ENCODE results near the gene SLC2A5.

The SLC2A5 gene

DNA sequence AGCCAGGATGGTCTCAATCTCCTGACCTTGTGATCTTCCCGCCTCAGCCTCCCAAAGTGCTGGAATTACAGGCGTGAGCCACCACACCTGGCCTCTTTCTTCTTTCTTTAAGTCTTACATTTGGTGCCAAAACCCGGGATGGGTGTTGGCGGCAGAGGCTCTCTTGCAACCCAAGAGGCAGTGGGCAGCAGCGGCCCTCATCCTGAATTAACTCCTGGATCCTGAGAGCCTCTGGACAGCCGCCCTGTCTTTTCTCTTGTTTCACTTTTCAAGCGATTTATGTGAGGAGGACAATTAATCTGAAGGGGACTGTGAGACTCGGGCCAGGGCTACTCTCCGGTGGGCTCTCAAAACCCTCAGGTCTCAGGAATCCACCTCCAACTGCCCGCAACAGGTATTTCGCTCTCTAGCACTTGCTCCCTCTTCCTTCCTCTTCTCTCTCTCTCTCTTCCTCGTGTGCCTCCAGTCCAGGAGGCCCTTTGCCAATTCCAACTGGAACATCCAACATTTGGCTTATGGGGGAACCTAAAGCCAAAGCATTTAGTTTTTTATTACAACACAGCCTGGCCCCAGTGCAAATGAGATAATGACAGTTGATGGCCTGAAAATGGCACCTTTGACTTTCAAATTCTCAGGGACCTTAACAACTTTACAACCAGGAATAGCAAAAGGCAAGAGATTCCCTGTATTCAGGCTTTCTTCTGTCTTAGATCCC is 18.1 kb upstream of the SLC2A5 start:
- DNase-seq: no peak

DNA sequence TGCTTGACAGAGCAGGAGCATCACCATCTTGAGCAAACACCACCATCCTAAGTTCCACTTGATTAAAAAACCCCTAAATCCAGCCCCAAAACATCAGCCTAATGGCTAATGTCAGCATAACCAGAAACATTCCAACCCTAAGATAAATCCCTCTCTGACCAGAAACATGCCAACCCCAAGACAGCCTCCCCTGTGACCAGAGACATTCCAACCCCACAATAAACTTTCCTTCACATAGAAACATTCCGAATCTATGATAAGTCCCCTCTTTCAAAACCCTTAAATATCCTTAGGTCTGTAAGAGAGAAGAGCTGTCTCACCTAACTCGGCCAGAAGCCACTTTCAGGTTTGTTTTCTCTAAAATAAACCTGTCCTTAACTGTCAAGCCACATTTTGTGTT is 17.4 kb upstream of the SLC2A5 start:
- DNase-seq: no peak

- DNase-seq: no peak
These were observed 16.6 kb upstream of the SLC2A5 start for GRCh38 chr1:9086045-9086444.

DNA sequence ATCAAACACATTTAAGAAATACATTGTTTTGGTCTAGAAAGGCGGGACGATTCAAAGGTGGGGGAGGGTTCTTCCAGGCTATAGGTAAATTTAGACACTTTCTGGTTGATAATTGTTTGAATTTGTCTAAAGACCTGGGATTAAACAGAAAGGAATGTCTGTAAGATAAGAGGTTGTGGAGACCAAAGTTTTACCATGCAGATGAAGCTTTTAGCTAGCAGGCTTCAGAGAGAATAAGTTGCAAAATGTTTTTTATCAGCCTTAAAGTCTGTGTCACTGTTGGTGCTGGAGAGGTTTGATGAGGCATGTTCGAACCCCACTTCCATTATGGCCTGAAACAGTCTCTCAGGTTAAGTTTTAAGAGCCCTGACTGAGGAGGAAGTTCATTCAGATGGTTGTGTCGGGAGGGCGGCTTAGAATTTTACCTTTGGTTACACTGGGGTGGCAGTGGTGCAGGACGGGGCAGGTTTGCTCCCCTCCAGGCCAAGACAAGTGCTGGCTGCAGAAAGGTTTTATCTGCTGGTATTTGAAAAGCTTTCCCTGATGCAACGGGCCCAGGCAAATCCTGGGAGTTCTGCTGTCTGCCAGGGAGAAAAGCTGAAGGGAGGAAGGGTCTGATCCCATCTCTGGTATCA is 16.0 kb upstream of the SLC2A5 start:
- no peak for DNase-seq

DNA sequence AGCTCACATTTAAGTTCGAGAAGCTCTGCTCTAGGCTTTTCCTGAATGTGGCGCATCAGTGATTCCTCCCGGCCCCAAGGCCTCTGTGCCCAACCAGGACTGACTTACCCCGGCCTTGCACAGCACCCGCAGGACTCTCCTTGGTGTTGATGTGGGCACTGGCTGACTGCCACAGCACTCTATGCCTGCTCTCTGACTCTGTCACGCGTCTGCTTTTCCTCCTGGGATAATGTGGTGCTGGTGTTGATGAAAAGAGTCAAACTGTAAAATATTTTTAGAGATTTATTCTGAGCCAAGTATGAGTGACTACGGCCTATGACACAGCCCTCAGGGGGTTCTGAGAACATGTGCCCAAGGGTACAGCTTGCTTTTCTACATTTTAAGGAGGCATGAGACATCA is 15.5 kb upstream of the SLC2A5 start:
- DNase-seq: no peak

DNA sequence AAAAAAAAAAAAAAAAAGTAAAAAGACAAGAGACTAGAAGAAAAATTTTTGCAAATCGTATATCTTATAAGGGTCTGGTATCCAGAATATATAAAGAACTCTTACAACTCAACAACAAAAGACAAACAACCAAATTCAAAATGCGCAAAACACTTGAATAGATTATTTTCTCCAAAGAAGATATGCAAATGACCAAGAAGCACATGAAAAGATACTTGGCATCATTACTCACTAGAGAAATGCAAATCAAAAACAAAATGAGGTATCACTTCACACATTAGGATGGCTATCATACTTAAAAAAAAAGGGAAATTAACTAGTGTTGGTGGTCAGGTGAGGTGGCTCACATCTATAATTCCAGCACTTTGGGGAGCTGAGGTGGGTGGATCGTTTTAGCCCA is 12.0 kb upstream of the SLC2A5 start:
- DNase-seq: no peak

GRCh38 chr1:9080705-9081291 is 11.4 kb upstream of the SLC2A5 start:
- DNase-seq: no peak

DNA sequence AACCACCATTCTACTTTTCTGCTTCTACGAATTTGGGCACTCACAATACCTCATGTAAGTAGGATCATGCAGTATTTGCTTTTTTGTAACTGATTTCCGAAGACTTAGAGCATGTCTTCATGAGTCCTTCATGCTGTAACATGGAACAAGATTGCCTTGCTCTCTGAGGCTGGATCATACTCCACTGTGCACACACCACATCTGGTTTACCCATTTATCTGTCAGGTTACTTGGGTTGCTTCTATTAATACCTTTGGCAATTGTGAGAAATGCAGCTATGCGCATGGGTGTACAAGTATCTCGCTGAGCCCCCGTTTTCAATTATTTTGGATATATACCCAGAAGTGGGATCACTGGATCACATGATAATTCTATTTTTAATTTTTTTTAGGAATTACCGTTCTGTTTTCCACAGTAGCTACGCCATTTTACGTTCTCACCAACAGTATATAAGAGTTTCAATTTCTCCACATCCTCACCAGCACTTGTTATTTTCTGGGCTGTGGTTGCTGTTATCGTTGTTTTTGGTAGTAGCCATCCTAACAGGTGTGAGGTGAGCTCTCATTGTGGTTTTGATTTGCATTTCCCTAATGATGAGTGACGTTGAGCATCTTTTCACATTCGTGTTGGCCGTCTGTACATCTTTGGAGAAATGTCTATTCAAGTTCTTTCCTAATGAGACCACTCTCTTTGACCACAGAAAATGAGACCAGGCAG is 10.7 kb upstream of the SLC2A5 start:
- DNase-seq: no peak

GRCh38 chr1:9078752-9079500 is 9.5 kb upstream of the SLC2A5 start:
- DNase-seq: no peak

DNA sequence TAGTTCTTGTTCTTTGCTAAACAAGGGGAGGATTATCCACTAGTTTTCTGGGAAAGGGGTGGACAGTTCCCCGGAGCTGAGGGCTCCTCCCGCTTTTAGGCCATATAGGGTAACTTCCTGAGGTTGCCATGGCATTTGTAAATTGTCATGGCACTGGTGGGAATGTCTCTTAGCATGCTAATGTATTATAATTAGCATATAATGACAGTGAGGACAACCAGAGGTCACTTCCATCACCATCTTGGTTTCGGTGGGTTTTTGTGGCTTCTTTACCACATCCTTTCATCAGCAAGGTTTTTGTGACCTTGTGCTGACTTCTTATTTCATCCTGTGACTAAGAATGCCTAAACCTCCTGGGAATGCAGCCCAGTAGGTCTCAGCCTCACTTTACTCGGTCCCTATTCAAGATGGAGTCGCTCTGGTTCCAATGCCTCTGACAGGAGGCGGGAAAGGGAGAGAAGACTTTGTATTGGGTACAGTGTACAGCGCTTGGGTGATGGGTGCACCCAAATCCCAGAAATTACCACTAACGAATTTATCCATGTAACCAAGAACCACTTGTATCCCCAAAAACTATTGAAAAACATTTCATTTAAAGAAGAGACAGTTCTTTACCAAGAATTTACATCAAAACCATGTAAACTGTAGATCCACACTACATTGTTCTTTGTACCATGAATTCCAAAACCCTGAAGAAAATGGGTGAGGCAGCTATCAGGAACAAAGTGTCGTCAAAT is 8.7 kb upstream of the SLC2A5 start:
- DNase-seq: no peak

GRCh38 chr1:9075022-9075421 is 5.6 kb upstream of the SLC2A5 start:
- no peak for DNase-seq

GRCh38 chr1:9073143-9073542 is 3.7 kb upstream of the SLC2A5 start:
- no peak for DNase-seq

- DNase-seq: no peak
These were observed 2.3 kb upstream of the SLC2A5 start for GRCh38 chr1:9071554-9072235.

DNA sequence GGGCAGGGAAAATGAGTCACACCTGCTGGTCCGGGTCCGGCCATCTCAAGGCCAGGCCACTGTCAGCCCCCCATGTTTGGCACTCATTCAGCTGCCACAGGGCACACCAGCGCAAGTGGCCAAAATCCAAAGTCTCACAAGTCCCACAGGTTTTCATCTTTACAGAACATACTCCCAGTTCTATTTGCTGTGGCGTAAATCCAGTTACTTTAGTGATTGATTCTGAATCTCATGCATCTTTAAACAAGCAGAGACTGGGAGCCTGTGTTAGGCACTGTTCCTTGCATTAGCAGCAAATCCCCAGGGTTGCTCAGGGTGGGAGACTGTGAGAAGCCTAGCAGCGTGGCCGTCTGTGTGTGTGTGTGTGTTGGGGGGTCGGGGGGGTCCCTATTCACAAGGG is 1.1 kb upstream of the SLC2A5 start:
- no peak for DNase-seq

- no peak for DNase-seq
These were observed 482 bp downstream of the SLC2A5 start for GRCh38 chr1:9068981-9069325.

DNA sequence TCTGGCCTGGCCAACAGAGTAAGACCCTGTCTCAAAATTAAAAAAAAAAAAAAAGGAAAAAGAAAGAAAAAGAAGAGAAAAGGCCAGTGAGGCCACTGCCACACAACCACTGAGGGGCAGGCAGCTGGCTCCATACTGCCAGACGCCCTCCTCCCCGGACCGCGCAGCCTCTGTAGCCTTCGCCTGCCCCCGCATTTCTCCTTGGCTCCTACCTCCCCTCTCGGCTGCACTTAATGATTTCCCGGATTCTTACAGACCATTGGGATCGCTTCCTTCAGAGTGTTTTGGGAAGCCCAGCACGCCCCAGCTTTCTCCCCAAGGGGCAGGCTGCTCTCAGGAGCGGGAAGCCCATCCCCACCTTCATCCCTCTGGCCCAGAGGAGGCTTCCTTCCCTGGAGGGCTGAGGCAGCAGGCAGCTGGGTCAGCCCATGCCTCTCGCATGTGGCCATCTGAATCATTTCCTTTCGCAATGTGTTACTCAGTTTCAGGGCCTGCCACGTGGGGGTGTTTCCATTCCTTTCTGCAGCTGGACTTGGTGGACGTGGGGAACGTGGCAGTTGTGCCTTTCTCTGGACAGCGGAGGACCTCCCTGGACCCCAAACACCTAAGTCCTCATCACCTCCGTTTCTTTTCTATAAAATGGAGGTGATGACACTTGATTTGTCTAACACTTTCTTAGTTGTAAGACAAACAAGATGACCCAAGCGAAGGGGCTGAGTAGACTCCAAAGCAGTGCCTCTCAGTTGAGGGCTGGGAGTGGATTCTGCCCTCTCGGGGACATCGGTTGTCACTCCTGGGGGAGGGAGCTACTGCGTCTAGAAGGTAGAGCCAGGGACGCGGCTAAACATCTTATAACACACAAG is 2.3 kb downstream of the SLC2A5 start:
- no peak for DNase-seq

DNA sequence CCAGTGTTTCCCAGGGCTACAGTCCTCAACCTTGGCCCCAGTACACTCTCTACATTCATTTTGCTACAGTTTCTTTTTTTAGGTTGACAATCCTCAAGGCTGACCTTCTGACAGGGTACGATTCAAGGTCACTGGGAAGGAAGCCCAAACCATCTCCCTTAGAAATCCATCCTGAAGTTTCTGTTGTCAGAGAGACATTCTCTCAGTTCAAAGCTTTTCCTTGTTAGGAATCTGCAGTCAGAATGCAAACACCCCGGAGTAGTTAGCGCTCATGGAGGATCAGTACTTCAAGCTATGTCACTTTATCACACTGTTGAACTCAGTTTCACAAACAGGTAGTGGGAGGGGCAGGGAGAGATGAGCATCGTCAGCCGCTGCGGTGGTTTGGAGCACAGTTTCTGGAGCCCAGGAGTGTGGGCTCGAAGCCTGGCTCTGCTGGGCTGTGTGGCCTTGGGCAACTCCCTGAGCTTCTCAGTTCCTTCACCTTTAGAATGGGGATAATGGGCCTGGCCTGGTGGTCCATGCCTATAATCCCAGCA is 4.2 kb downstream of the SLC2A5 start:
- no peak for DNase-seq

DNA sequence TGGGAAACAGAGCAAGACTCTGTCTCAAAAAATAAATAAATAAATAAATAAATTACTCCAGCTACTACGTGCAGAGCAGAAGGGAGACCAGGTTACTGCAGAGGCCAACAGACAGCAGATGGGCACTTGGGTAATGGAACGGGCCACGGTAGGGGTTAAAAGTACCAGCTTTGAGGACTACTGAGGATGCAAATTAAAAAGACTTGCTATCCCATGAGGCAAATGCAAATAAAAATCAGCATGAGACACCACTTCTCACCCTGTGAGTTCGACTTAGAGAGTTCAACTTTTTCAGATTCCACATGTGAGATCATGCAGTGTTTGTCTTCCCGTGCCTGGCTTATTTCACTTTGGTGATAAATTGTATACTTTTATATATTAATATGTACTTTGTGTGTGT is 6.6 kb downstream of the SLC2A5 start:
- no peak for DNase-seq

- DNase-seq: no peak
These were observed 7.4 kb downstream of the SLC2A5 start for GRCh38 chr1:9062021-9062471.

GRCh38 chr1:9061252-9061960 is 8.0 kb downstream of the SLC2A5 start:
- DNase-seq: no peak
